ENCODE results near the gene ATG13. TPM values are rescaled to one million over a fixed set of nuclear protein-coding genes. Genes with fewer than 3 reads are reported as not detected.

ATG13 gene
- total RNA-seq, 1 experiment from 2014 or later, result 63.5 TPM

GRCh38 chr11:46597609-46598219 lies 19.6 kb upstream of the ATG13 start:
- H3K4me3 ChIP-seq (ENCODE audit: insufficient read depth, low read depth, low read length), result no peak overlapping the region
- no peaks in the 10 kb centered on the region for H3K36me3 ChIP-seq (replicated peaks; ENCODE audit: control insufficient read depth, insufficient read depth, low read length)
- no peaks in the 10 kb centered on the region for H3K27me3 ChIP-seq (ENCODE audit: control insufficient read depth, insufficient read depth, low read length)
- DNase-seq, result no peak

- DNase-seq, result no peak
- H3K27me3 ChIP-seq (ENCODE audit: control insufficient read depth, insufficient read depth, low read length), result no peaks in the 10 kb centered on the region
- H3K36me3 ChIP-seq (replicated peaks; ENCODE audit: control insufficient read depth, insufficient read depth, low read length), result no peaks in the 10 kb centered on the region; the same call in none of the 2 replicates
- H3K4me3 ChIP-seq (ENCODE audit: insufficient read depth, low read depth, low read length), result no peak overlapping the region
These were observed 17.8 kb upstream of the ATG13 start for GRCh38 chr11:46599340-46600193.

- H3K27me3 ChIP-seq (ENCODE audit: control insufficient read depth, insufficient read depth, low read length), result no peaks in the 10 kb centered on the region
- no peak for DNase-seq
- no peaks in the 10 kb centered on the region; the same call in none of the 2 replicates for H3K36me3 ChIP-seq (replicated peaks; ENCODE audit: control insufficient read depth, insufficient read depth, low read length)
- no peak overlapping the region for H3K4me3 ChIP-seq (ENCODE audit: insufficient read depth, low read depth, low read length)
These were observed 17.0 kb upstream of the ATG13 start for GRCh38 chr11:46600194-46600960.

- Histone ChIP-seq H3K4me3 (ENCODE audit: insufficient read depth, low read depth, low read length) (no peak overlapping the region), H3K36me3 (replicated peaks; ENCODE audit: control insufficient read depth, insufficient read depth, low read length) (no peaks in the 10 kb centered on the region; the same call in none of the 2 replicates), H3K27me3 (ENCODE audit: control insufficient read depth, insufficient read depth, low read length) (no peaks in the 10 kb centered on the region)
- no peak for DNase-seq
These were observed 16.2 kb upstream of the ATG13 start for GRCh38 chr11:46601129-46601528.

GRCh38 chr11:46603704-46604308 lies 13.5 kb upstream of the ATG13 start:
- H3K4me3 ChIP-seq (ENCODE audit: insufficient read depth, low read depth, low read length), result no peak overlapping the region
- no peak for DNase-seq
- no peaks in the 10 kb centered on the region; the same call in none of the 2 replicates for H3K36me3 ChIP-seq (replicated peaks; ENCODE audit: control insufficient read depth, insufficient read depth, low read length)
- H3K27me3 ChIP-seq (ENCODE audit: control insufficient read depth, insufficient read depth, low read length), result no peaks in the 10 kb centered on the region

- no peak for DNase-seq
- Histone ChIP-seq H3K4me3 (ENCODE audit: insufficient read depth, low read depth, low read length) (no peak overlapping the region), H3K36me3 (replicated peaks; ENCODE audit: control insufficient read depth, insufficient read depth, low read length) (no peaks in the 10 kb centered on the region; the same call in none of the 2 replicates), H3K27me3 (ENCODE audit: control insufficient read depth, insufficient read depth, low read length) (no peaks in the 10 kb centered on the region)
These were observed 12.6 kb upstream of the ATG13 start for GRCh38 chr11:46604796-46605195.

- H3K36me3 ChIP-seq (replicated peaks; ENCODE audit: control insufficient read depth, insufficient read depth, low read length), result no peaks in the 10 kb centered on the region; the same call in none of the 2 replicates
- H3K4me3 ChIP-seq (ENCODE audit: insufficient read depth, low read depth, low read length), result no peak overlapping the region
- no peak for DNase-seq
- no peaks in the 10 kb centered on the region for H3K27me3 ChIP-seq (ENCODE audit: control insufficient read depth, insufficient read depth, low read length)
These were observed 9.8 kb upstream of the ATG13 start for GRCh38 chr11:46607516-46607915.

GRCh38 chr11:46609386-46609785 lies 8.0 kb upstream of the ATG13 start:
- Histone ChIP-seq H3K4me3 (ENCODE audit: insufficient read depth, low read depth, low read length) (no peak overlapping the region), H3K27me3 (ENCODE audit: control insufficient read depth, insufficient read depth, low read length) (no peaks in the 10 kb centered on the region), H3K36me3 (replicated peaks; ENCODE audit: control insufficient read depth, insufficient read depth, low read length) (no peaks in the 10 kb centered on the region)
- DNase-seq, result no peak

GRCh38 chr11:46611526-46612304 lies 5.6 kb upstream of the ATG13 start:
- Histone ChIP-seq H3K27me3 (ENCODE audit: control insufficient read depth, insufficient read depth, low read length) (no peaks in the 10 kb centered on the region), H3K36me3 (replicated peaks; ENCODE audit: control insufficient read depth, insufficient read depth, low read length) (no peaks in the 10 kb centered on the region), H3K4me3 (ENCODE audit: insufficient read depth, low read depth, low read length) (no peak overlapping the region)
- DNase-seq, result no peak

GRCh38 chr11:46612326-46612725 lies 5.0 kb upstream of the ATG13 start:
- no peaks in the 10 kb centered on the region for H3K27me3 ChIP-seq (ENCODE audit: control insufficient read depth, insufficient read depth, low read length)
- H3K36me3 ChIP-seq (replicated peaks; ENCODE audit: control insufficient read depth, insufficient read depth, low read length), result no peaks in the 10 kb centered on the region
- no peak overlapping the region for H3K4me3 ChIP-seq (ENCODE audit: insufficient read depth, low read depth, low read length)
- no peak for DNase-seq

GRCh38 chr11:46615756-46616155 lies 1.6 kb upstream of the ATG13 start:
- Histone ChIP-seq H3K27me3 (ENCODE audit: control insufficient read depth, insufficient read depth, low read length) (no peaks in the 10 kb centered on the region), H3K4me3 (ENCODE audit: insufficient read depth, low read depth, low read length) (no peak overlapping the region), H3K36me3 (replicated peaks; ENCODE audit: control insufficient read depth, insufficient read depth, low read length) (no peaks in the 10 kb centered on the region)
- DNase-seq, result no peak

- Histone ChIP-seq H3K36me3 (replicated peaks; ENCODE audit: control insufficient read depth, insufficient read depth, low read length) (no peaks in the 10 kb centered on the region), H3K27me3 (ENCODE audit: control insufficient read depth, insufficient read depth, low read length) (no peaks in the 10 kb centered on the region), H3K4me3 (ENCODE audit: insufficient read depth, low read depth, low read length) (peak overlapping the region; percentile 100)
- DNase-seq, result no peak
These were observed 711 bp upstream of the ATG13 start for GRCh38 chr11:46616551-46617133.

- DNase-seq, result no peak
- Histone ChIP-seq H3K27me3 (ENCODE audit: control insufficient read depth, insufficient read depth, low read length) (no peaks in the 10 kb centered on the region), H3K36me3 (replicated peaks; ENCODE audit: control insufficient read depth, insufficient read depth, low read length) (no peaks in the 10 kb centered on the region), H3K4me3 (ENCODE audit: insufficient read depth, low read depth, low read length) (peak overlapping the region; percentile 100)
These were observed 590 bp downstream of the ATG13 start for GRCh38 chr11:46617972-46618314.

All from H7 (cell line).